Keratinocyte (primary cell): Measurements from ENCODE around the gene ABCA4. TPM values are rescaled to one million over a fixed set of nuclear protein-coding genes. Genes with fewer than 3 reads are reported as not detected.

Experiments
- DNase-seq: peaks from one replicate; pipeline ENCODE4 v3.0.0-alpha.2; 2011; ENCODE audit warnings: low read depth, missing footprints, low spot score
- FAIRE-seq: peaks from 2 replicates; lab custom pipeline; 2011; peaks lifted over from hg19 to GRCh38; lab: Jason Lieb, UNC
- H2AFZ ChIP-seq: 2 replicates; pipeline ENCODE4 v1.6.0; 2012; ENCODE audit warnings: low read length, control low read depth, inconsistent platforms; ENCODE audit not compliant: control insufficient read depth
- H3K27ac ChIP-seq: 2 replicates; pipeline ENCODE4 v1.5.1; 2011; ENCODE audit warnings: low read length; ENCODE audit not compliant: control insufficient read depth, insufficient read depth
- H3K27me3 ChIP-seq: 3 replicates; pipeline ENCODE4 v1.6.0; 2011; ENCODE audit warnings: low read length; ENCODE audit not compliant: control insufficient read depth, insufficient read depth; ENCODE audit errors: extremely low read depth
- H3K36me3 ChIP-seq, 2 experiments: 2 replicates in 1 of 2; 3 replicates in 1 of 2; pipeline ENCODE4 v1.5.1; 2011; ENCODE audit warnings: low read length in 2 of 2, mild to moderate bottlenecking in 1 of 2; ENCODE audit not compliant: control insufficient read depth in 2 of 2, insufficient read depth in 2 of 2; ENCODE audit errors: extremely low read depth in 1 of 2
- H3K4me1 ChIP-seq: 3 replicates; pipeline ENCODE4 v1.5.1; 2011; ENCODE audit warnings: low read length; ENCODE audit not compliant: control insufficient read depth, insufficient read depth; ENCODE audit errors: extremely low read depth
- H3K4me2 ChIP-seq: 3 replicates; pipeline ENCODE4 v1.6.0; 2011; ENCODE audit warnings: low read depth, low read length; ENCODE audit not compliant: control insufficient read depth, insufficient read depth; ENCODE audit errors: extremely low read depth
- H3K4me3 ChIP-seq, 3 experiments: fragments of 200-600 bp in 1 of 3; sonication (generic) in 1 of 3; 2 replicates in 2 of 3; 3 replicates in 1 of 3; pipeline ENCODE4 v1.5.1; 2011 to 2016; ENCODE audit warnings: low read length in 3 of 3, mild to moderate bottlenecking in 3 of 3, control low read depth in 2 of 3, inconsistent platforms in 1 of 3, low read depth in 1 of 3, mixed read lengths in 1 of 3, mixed run types in 1 of 3, moderate library complexity in 1 of 3; ENCODE audit not compliant: control insufficient read depth in 2 of 3, insufficient read depth in 2 of 3; ENCODE audit errors: extremely low read depth in 1 of 3
- H3K79me2 ChIP-seq: 2 replicates; pipeline ENCODE4 v1.6.0; 2012; ENCODE audit warnings: low read length; ENCODE audit not compliant: control insufficient read depth, insufficient read depth
- H3K9ac ChIP-seq: 3 replicates; pipeline ENCODE4 v1.6.0; 2011; ENCODE audit warnings: low read length; ENCODE audit not compliant: control insufficient read depth, insufficient read depth; ENCODE audit errors: extremely low read depth
- H3K9me1 ChIP-seq: 3 replicates; pipeline ENCODE4 v1.6.0; 2011; ENCODE audit warnings: low read length; ENCODE audit not compliant: control insufficient read depth, insufficient read depth; ENCODE audit errors: extremely low read depth
- H3K9me3 ChIP-seq: 2 replicates; pipeline ENCODE4 v1.5.1; 2012; ENCODE audit warnings: low read depth, low read length; ENCODE audit not compliant: control insufficient read depth
- H4K20me1 ChIP-seq: 3 replicates; pipeline ENCODE4 v1.6.0; 2011; ENCODE audit warnings: low read length; ENCODE audit not compliant: control insufficient read depth, insufficient read depth; ENCODE audit errors: extremely low read depth
- EZH2 ChIP-seq: IDR thresholded peaks from one replicate; pipeline ENCODE4 v1.6.1; 2012; ENCODE audit warnings: inconsistent platforms, mild to moderate bottlenecking, low read length, moderate library complexity
- dilution Hi-C: fragments of 300-500 bp; cut with MboI; formaldehyde crosslinking; loops from one replicate; pipeline ENCODE4 v1.7.0; 2020; ENCODE audit warnings: low sequenced_read_pairs; ENCODE audit not compliant: extremely low pct_ligation_motif_present
- polyA plus RNA-seq, 5 experiments: library from polyadenylated mRNA; depleted of rRNA in 3 of 5; stranded (reverse) in 3 of 5; stranded (forward) in 1 of 5; unstranded in 1 of 5; fragments of >200 nt; gene quantifications; 1 replicate in 1 of 5; 2 replicates in 3 of 5; 3 replicates in 1 of 5; pipeline versions ENCODE4 v1.2.1 to v1.2.3, GENCODE V29; 2011 to 2012; ENCODE audit warnings: missing spikeins in 2 of 5, low read depth in 1 of 5, low replicate concordance in 1 of 5
- TF ChIP-seq, protein P1 (sequence below), 3 experiments: IDR thresholded peaks in 1 of 3; conservative IDR thresholded peaks in 1 of 3; optimal IDR thresholded peaks in 1 of 3; 2 replicates in 2 of 3; 3 replicates in 1 of 3; pipeline versions ENCODE3 to v1.5.1; 2011; ENCODE audit warnings: low read length in 3 of 3, mild to moderate bottlenecking in 3 of 3, moderate library complexity in 2 of 3, control low read depth in 1 of 3, inconsistent platforms in 1 of 3; ENCODE audit not compliant: insufficient read depth in 2 of 3; ENCODE audit errors: extremely low read depth in 1 of 3

Gene ABCA4
- polyA plus RNA-seq, 1 donor (not counting 4 experiments of a cell fraction or from before 2014, with no cell fraction given): 0.04 TPM

DNA sequence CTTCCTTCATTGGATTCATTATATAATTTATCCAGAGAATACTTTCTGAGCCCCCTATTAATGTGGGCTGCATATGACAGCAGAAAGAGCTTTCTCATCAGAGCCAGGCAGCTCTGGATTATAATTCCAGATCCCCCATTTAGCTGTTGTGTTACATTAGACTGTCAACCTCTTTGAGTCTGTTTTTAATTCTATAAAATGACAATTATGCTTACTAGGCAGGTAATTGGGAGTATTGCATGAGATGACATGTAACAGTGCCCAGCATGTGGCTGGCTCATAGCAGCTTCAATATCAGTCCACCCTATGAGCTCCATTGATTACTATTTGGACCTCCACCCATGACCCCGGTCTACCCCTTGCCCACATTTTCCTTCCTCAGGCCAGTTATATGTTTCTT, 49.6 kb downstream of the ABCA4 start:
- no peak for TF ChIP-seq EZH2
- TF ChIP-seq, protein P1, sequence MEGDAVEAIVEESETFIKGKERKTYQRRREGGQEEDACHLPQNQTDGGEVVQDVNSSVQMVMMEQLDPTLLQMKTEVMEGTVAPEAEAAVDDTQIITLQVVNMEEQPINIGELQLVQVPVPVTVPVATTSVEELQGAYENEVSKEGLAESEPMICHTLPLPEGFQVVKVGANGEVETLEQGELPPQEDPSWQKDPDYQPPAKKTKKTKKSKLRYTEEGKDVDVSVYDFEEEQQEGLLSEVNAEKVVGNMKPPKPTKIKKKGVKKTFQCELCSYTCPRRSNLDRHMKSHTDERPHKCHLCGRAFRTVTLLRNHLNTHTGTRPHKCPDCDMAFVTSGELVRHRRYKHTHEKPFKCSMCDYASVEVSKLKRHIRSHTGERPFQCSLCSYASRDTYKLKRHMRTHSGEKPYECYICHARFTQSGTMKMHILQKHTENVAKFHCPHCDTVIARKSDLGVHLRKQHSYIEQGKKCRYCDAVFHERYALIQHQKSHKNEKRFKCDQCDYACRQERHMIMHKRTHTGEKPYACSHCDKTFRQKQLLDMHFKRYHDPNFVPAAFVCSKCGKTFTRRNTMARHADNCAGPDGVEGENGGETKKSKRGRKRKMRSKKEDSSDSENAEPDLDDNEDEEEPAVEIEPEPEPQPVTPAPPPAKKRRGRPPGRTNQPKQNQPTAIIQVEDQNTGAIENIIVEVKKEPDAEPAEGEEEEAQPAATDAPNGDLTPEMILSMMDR (optimal IDR thresholded peaks at IDR 0.05 in 1 of 3, IDR thresholded peaks at IDR 0.05 in 1 of 3, conservative IDR thresholded peaks at IDR 0.05 in 1 of 3; ENCODE audit: extremely low read depth in 1 of 3, insufficient read depth in 2 of 3, low read length in 3 of 3): no peak
- no peak overlapping the region for H3K27ac ChIP-seq

DNA sequence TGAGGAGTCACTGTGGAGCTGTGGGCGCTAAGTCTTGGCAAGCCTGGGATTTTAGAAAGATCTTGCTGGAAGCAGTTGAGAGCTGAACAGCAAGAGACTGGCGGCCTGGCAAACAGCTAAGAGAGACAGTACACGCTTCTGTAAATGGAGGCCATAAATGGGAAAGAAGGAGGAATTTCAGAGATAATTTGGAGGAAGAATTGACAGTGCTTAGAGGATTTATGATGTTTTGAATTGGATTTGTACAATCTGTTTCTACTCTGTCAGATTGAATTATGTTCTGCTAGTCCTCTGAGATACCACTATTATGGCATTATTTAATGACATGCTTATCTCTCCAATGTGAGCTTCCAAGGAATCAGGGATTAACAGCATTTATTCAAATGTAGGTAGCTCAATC, 50.1 kb downstream of the ABCA4 start:
- Histone ChIP-seq H3K27ac (no peak overlapping the region), H3K4me1 (peaks cover 4% of the 10 kb centered on the region), H3K9ac (no peak overlapping the region), H4K20me1 (no peaks in the 10 kb centered on the region), H3K9me3 (no peaks in the 10 kb centered on the region), H3K36me3 (no peaks in the 10 kb centered on the region), H2AFZ (no peak overlapping the region), H3K4me3 (no peak overlapping the region), H3K9me1 (no peaks in the 10 kb centered on the region), H3K79me2 (no peaks in the 10 kb centered on the region), H3K27me3 (no peaks in the 10 kb centered on the region), H3K4me2 (no peak overlapping the region)
- no peak for TF ChIP-seq EZH2
- dilution Hi-C loops: no loop called here
- DNase-seq (no peak), FAIRE-seq (no peak)

More for the DNA sequence above, 49.6 kb downstream of the ABCA4 start:
- Histone ChIP-seq H3K79me2 (no peaks in the 10 kb centered on the region), H3K4me3 (no peak overlapping the region), H3K4me2 (no peak overlapping the region), H3K9ac (no peak overlapping the region), H3K36me3 (no peaks in the 10 kb centered on the region), H3K27me3 (no peaks in the 10 kb centered on the region), H3K9me3 (no peaks in the 10 kb centered on the region), H2AFZ (no peak overlapping the region), H3K4me1 (peaks cover 4% of the 10 kb centered on the region), H4K20me1 (no peaks in the 10 kb centered on the region), H3K9me1 (no peaks in the 10 kb centered on the region)
- DNase-seq: no peak
- FAIRE-seq: no peak
- dilution Hi-C loops: no loop called here

DNA sequence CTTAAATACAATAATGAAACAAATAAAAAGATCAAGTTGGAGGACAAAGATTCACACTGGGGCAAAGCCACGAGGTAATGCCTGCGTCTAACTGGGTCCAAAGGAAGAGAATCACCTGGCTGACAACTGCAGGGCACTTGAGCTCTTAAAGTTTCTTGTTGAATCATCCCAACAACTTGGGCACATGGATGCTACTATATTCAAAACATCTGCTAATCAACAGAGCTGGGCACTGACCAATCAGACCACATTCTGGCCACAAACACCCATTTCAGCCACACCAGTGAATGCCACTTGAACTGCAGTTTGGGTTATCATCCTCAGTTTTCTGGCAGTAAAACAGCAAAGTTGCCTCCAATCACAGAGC, 51.0 kb downstream of the ABCA4 start:
- H3K9me3 ChIP-seq: no peaks in the 10 kb centered on the region
- H3K9ac ChIP-seq: no peak overlapping the region
- H3K9me1 ChIP-seq: no peaks in the 10 kb centered on the region
- H3K4me2 ChIP-seq: no peak overlapping the region
- H3K79me2 ChIP-seq: no peaks in the 10 kb centered on the region
- H3K4me3 ChIP-seq: no peak overlapping the region
- peaks cover 4% of the 10 kb centered on the region for H3K4me1 ChIP-seq
- H2AFZ ChIP-seq: no peak overlapping the region
- no peaks in the 10 kb centered on the region for H4K20me1 ChIP-seq
- no peak for FAIRE-seq
- no peaks in the 10 kb centered on the region for H3K27me3 ChIP-seq
- no peak for DNase-seq
- dilution Hi-C loops: no loop called here
- no peak overlapping the region for H3K27ac ChIP-seq
- TF ChIP-seq EZH2: no peak
- TF ChIP-seq, protein P1 (optimal IDR thresholded peaks at IDR 0.05 in 1 of 3, IDR thresholded peaks at IDR 0.05 in 1 of 3, conservative IDR thresholded peaks at IDR 0.05 in 1 of 3; ENCODE audit: extremely low read depth in 1 of 3, insufficient read depth in 2 of 3, low read length in 3 of 3): no peak
- H3K36me3 ChIP-seq: no peaks in the 10 kb centered on the region
